Stimulated activated CD4-positive, alpha-beta T cell treated with anti-CD3 and anti-CD28 coated beads, Interleukin-2, amount 100 ng/mL, for 4 hours (primary cell): ENCODE measurements around the gene BTBD9.
"Not testable (repeated sequence)": the region's sequence is repeated elsewhere in the genome, so short reads cannot be mapped to it uniquely, and the experiment has no call there.

ENCODE experiments used
- DNase-seq: peaks from one replicate; pipeline ENCODE4 v3.0.0-alpha.2; 2020; ENCODE audit warnings: low read depth

Gene BTBD9

DNA sequence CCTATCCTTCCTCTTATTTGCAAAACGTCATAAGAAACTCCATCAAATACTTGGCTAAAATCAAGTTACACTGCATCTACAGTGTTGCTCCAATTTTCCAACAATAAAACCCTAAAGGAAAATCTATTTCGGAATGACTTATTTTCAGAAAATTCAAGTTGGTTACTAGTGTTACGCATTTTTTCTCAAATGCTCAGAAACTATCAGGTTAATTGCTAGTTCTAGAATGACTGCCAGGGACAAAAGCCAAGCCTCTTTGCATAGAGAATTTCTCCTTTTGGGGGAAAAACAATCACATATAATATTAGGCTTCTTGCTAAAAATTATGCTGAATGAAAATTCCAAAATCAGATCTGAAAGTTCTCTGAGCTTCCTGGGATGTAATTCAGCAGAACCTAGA, 210.2 kb downstream of the BTBD9 start:
- DNase-seq: no peak

DNA sequence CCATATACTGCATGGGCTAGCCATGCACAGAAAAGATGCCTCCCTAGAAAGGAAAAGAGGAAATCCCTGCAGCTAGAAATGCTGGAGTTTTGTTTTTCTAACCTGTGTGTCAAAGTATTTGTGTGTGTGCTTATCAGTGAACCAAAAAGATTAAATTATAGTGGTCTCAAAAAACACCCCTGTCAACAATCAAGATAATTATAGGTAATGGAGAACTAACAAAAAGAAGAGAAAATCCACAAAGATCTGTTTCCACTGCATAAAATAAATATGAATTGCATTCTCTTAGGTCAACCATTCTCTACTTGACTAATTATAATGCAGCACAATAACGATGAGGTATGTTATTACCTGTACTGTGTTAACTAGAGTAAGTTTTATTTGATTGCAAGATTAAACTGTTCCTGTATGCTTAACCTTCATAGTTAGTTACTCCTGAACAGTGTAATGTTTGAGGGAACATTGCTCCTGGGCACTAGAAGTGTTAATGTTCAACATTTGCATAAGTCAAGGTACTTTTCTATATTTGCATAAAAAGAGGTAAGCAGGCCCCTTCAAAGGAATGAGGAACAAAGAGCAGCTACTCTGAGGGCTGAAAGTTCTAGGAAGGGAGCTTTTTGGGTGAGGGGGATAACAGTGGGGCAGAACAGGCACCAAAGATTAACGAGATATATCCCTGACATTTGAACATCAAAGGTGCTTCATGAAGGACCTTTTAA, 212.1 kb downstream of the BTBD9 start:
- DNase-seq: no peak

DNA sequence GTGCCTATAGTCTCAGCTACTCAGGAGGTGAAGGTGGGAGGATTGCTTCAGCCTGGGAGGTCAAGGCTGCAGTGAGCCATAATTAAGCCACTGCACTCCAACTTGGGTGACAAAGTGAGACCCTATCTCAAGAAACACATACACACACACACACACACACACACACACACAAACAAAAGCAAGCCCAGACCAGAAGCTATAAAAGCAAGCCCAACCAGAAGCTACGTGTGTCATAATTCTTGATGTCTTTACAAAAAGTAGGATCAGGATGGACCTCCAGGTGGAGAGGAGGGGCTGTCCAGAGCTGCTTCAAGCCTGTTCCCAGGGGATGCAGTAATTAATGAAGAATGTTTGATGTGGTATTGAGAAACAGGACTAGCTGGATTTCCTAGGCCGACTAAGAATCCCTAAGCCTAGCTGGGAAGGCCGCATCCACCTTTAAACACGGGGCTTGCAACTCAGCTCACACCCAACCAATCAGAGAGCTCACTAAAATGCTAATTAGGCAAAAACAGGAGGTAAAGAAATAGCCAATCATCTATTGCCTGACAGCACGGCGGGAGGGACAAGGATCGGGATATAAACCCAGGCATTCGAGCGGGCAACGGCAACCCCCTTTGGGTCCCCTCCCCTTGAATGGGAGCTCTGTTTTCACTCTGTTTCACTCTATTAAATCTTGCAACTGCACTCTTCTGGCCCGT, 213.8 kb downstream of the BTBD9 start:
- DNase-seq: not testable (repeated sequence)

DNA sequence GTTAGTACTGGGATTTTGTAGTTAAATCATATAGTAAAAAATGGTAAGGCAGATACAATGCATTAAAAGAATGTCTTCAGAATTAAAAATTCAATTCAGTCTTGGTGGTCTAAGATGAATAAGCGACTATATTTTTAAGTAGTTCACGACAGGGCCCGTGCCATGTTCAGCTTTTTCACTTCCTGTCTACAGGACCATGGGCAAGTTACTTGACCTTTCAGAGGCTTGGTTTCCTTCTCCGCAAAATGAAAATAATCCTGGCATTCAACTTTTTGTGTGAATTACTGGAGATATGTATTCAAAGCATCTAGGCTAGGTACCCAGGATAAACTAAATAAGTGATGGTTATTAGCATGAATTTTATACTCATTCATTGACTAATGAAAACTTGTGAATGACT, 216.0 kb downstream of the BTBD9 start:
- DNase-seq: no peak

DNA sequence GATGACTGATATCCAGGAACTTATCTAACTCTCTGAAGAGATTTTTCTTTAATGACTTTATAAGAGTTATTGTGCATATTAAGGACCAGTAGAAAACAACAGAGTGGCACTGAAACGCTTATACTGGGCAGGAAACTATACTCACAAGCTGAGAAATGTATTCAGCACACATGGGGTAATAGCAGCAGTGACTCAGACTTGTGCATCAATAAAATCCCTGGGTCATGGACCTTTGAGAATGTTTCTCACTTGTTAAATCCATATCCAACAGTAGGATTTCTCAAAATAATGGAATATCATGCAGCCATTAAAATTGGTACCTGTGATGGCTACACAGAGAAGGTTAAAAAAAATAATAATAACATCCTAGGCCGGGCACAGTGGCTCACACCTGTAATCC, 219.5 kb downstream of the BTBD9 start:
- no peak for DNase-seq

DNA sequence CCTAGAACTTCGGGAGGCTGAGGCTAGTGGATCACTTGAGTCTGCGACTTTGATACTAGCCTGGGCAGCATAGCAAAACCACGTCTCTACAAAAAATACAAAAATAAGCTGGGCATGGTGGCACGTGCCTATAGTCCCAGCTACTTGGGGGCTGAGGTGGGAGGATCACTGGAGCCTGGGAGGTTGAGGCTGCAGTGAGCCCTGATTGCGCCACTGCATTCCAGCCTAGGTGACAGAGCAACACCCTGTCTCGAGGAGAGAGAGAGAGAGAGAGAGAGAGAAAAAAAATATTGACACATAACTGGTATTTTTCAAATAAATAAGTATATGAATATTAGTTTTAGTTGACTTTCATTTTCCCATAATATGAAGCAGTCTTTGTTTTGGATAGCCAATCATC, 222.2 kb downstream of the BTBD9 start:
- no peak for DNase-seq

DNA sequence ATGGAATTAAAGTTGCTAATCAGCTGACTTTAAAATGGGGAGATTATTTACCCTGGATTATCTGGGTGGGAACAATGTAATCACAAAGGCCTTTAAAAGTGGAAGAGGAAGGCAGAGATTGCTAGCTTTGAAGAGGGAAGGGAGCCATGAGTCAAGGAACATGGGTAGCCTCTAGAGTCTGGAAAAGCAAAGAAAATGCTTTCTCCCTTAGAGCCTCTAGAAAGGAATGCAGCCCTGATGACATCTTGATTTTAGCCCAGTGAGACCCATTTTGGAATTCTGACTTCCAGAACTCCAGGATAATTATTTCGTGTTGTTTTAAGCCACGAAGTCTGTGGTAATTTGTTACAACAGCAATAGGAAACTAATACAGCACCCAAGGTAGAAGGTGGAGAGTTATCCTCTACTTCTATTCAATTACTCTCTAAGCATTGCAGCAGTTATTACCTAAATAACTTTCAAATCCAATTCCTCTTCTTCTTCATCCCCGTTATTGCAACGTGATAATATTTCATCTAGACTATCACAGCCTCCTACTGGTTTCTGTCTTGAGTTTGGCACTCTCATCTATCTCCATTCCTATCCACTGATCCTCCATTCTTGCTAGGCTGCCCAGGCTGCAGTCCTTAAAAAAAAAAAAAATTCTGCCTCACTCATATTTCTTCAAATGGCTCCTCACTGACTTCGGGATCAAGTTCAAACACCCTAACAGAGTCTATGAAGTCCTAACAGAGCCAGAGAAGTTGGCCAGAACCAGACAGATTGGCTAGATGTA, 224.3 kb downstream of the BTBD9 start:
- no peak for DNase-seq

DNA sequence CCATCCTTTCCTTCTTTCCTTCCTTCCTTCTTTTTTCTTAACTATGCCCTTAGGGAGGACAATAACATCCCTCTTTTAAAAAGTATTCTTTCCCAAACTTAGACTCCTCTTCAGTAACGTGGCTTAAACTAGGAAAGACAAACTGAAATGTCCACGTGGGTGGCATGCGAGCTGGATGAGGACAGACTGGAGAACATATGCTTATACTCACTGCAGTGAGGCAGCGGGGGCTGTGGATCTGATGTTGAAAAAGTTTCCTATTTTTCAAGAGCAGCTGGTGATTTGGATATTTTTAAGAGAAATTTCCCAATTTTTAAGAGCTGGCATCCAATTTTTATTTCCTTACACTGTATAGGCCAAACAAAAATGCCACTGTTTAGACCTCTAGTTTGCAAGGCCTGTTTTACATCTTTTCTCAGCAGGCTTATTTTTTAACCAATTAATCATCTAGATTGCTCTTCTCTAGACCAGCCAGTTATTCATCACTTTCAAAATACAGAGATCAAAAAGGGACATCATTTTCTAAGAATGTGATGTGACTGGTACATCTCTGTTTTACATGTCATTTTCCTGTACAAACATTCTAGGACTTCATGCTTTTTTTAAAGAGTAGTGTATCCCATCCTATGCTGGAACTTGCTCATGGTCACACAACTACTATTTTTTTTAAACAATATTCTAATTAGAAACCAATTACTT, 226.5 kb downstream of the BTBD9 start:
- no peak for DNase-seq

DNA sequence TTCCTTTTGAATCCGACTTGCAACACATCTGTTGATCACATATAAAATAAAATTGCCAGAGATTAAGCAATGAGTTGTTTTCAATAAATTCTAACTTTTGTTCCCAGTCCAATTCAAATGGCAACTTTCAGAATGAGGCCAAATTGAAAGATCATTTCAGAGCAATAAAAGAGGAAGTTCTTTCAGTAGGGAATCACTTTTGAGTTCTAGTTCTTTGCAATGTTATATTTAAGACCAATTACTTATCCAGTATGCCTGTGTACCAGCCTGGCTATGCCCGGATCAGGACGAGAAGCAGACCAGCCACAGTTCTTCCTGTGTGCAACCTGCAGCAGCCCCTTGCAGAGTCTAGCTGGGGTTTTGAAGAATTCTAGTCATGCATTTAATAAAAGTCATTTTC, 232.5 kb downstream of the BTBD9 start:
- DNase-seq: no peak

DNA sequence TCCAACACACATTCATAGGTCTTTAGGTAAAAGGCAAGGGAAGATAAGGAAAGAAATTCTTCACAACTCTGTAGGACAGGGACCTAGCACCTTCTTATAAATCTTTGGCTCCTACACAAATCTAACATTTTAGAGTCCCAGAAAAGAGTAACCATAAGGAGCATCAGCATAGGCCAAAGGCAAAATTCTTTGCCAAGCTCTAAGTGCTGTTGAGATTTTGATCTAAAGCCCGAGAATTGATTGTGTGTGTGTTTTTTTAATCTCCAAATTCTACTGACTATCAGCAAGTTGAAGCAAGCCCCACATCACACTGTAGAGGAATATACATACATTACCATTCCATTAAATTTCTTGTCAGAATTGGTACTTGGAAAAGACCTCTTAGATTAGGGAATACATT, 233.6 kb downstream of the BTBD9 start:
- DNase-seq: no peak

DNA sequence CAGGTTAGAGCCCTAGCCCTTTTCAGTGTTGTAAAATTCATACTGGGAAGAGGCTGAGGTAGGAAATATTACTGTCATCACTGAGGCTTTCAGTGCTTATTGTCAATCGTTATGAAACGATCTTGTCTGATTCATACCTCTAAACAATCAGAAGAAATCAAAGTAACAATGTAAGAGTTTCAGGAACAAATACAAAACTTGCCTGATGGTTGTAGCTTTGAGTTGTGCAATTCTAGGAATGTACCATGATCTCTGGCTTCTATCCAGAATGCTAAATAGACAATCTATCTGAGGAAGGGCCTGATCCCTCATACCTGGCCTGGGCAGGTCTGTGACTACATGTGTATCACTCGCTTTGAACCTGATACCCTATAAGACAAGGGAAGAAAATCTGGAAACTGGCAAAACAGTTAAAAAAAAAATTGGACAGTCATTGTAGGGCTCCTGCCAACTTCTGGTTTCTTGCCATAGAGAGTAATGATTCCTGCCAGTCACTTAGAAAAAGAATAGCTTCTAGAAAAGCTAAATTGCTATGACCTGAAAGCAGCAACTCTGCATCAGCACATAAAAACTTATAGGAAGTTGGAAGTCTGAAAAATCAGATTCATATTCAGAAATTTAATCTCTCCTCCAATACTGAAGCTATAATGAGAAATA, 234.7 kb downstream of the BTBD9 start:
- no peak for DNase-seq

DNA sequence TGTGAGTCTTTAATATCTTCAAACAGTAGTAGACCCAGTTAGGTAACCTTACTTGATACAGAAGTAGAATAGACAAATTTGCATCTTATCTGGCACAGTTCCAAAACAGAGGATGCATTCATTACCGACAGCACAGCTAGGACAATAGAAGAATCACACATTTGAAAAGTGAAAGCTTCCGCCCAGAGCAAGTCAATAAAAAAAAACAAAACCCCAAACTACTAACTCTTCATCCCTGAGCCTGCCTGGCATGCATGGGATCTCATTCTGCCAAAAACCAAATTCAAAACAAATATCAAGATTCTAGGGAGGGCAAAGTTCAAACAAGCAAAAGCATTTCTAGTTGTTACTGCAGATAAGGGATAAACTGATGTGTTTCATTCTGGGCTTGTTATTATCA, 235.4 kb downstream of the BTBD9 start:
- no peak for DNase-seq

DNA sequence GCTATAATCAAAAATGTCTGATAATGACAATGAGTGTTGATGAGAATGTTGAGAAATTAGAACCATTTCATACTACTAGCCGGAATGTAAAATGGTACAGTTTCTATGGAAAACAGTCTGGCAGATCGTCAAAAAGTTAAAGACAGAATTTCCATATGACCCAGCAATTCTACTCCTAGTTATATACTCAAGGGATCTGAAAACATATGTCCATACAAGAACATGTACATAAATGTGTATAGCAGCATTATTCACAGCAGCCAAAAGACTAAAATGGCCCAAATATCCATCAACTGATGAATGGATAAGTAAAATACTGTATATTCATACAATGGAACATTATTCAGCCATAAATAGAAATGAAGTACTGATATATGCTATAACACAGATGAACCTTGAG, 236.2 kb downstream of the BTBD9 start:
- DNase-seq: no peak

DNA sequence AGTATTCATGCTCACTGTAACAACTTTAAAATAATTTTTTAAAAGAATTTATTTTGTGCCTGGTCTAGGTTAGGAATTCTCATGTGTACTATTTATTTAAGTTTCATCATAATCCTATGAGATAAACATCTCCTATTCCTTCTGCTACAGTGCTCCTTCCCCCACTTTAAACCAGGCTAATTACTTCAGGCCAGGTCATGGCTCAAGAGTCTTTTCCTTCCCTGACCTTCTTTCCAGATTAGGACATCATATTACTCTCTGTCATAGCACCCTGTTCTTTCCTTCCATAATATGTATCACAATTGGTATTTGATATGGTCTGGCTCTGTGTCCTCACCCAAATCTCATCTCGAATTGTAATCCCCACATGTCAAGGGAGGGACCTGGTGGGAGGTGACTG, 239.0 kb downstream of the BTBD9 start:
- no peak for DNase-seq

DNA sequence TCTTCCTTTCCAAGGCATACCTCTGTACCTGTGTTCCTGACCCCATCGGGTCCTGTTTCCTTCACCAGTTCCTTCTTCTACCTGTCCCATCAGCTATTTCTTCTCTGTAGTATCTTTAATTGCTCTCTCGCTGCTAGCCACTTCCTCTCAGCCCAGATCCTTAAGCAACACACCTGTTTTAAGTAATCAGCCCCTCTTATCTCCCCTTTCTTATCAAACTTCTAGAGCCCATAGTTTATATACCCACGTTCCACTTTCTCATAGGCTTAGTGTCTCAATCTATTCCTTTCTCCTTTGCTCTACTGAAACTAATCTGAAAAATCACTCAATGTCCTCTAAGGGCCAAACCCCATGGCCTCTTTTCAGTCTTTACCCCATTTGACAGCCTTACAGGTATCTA, 239.6 kb downstream of the BTBD9 start:
- no peak for DNase-seq

DNA sequence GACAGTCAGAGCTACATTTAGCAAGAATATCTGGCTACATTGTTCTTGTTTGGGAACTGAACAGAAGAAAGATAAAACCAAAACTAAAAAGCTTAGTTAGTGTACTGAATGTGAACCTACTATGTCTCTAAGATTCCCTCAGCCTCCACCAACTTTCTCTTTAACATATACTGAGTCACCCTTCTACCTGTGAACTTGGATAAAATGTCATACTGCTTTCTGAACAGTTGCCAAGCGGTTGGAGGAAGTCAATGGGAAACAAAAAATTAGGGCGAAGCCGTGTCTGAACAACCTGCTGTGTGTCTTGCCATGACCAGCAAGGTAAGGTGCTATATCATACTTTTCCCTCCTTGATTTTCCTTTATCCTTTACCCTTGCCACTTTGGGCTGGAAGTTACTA, 243.5 kb downstream of the BTBD9 start:
- no peak for DNase-seq

DNA sequence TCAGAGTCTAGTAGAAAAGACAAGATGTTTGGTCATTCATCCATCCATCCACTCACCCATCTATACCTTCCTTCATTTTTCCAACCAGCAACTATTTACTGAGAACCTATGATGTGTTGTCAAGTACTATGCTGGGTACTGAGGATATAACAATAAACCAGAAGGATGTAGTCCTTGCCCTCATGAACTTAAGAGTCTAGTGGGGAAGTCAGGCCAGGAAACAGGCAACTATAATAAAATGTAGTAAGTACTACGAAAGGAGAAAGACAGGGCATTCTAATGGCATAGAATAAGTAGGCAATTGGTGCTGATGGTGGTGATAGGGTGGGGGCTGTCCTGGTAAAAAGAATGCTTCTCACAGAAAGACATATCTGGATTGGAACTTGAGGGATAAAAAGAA, 245.7 kb downstream of the BTBD9 start:
- DNase-seq: no peak

DNA sequence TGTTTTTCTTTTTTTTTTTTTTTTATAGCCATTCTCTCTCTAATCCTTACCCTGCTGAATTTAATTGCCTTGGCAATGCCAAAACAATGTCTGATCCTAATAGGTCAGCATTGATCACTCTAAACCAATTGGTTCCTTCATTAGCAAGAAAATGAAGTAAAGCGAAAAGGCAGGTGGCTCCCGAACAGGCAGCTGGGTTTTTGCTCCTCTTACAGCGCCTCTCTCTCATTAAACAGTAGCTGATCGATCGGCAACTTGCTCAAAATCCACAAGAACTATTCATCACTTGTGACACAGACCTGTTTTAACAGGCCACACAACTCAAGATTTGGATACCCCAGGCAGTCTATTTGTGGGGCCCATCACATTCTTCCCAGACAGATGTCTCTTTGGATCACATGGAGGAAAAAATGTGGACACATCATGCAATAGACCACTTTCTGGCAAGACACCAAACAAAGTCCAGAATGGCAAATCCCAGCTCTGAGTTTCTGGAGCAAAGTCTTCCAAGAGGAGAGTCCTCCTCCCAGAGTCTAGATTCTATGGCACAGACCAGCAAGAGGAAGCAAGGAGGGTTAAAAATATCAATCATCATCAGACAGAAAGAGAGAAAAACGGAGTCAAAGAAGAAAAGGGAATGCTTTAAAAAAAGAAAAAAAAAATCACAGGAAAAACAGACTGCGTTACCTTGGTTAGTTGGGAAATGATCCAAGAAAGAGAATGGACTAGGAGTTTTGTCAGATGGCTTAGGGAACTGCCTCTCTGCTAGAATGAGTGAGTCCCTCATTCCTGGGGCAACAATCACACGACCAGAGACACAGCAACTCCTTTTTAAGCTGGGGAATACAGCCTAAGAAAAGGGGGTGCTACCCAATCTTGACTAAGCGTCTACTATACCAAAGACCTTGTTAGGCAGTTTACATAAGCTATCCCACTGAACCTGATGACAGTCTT, 247.8 kb downstream of the BTBD9 start:
- no peak for DNase-seq

DNA sequence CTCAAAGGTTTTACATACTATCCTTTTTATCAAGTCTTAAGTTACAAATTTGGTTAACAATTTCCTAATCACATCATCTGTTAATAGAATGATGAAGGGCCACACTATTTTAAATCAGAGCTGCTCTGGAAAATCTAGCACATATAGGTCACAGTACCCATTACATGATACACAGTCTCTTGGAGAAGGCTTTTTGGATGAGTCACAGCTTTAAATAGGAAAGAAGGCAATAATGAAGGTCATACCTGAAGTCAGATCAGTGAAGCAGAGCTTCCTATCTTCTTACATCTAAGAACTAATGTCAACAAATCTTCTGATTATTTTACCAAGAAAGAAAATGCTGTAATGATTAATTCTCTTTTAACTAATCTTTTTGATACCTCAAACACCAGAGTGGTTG, 248.5 kb downstream of the BTBD9 start:
- no peak for DNase-seq

DNA sequence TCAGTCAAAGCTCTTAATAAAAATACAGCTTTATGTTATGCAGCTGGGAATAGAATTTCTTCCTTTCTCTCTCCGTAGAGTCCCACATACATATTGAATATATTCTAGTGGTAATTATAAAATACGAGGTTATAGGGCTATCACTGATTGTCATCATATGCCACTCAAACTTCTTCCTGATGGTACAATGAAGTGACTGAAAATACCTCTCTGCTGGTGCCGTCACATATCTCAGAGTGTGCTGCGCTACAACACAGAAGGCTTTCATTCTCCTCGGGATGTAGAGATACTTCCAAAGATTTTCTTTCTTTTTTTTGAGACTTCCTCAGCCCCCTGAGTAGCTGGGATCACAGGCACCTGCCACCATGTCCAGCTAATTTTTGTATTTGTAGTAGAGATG, 249.9 kb downstream of the BTBD9 start:
- DNase-seq: no peak

DNA sequence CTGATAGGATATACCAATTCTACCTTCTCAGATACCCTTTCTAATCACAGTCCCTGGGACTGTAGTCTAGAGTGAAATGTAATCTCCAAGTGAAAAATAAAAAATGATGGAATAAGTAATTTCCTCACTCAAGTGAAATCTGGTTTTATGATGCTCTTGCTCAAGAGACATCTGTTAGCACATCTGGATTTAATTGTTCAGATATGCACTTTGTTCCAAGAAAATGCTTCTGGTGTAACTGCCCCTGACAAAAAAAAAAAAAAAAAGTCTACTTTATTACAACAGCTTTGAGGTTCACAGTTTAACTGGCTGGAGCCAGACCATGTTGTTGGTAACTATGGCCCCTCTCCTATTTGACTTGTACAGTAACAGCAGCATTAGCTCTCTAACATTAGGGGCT, 251.8 kb downstream of the BTBD9 start:
- no peak for DNase-seq
